Mucosa of rectum (tissue), 2 donors: ENCODE results near the gene KXD1.
"Not testable (repeated sequence)": the region's sequence is repeated elsewhere in the genome, so short reads cannot be mapped to it uniquely, and the experiment has no call there.

ENCODE experiments used
- H3K27ac ChIP-seq, 2 donors: one replicate each; pipeline ENCODE4 v1.7.0; 2013; ENCODE audit warnings: inconsistent platforms in 2 of 2, low read depth in 2 of 2, low read length in 2 of 2
- H3K27me3 ChIP-seq, 2 donors: one replicate each; pipeline ENCODE4 v1.7.0; 2013; ENCODE audit warnings: low read length in 2 of 2; ENCODE audit not compliant: control insufficient read depth in 2 of 2, insufficient read depth in 2 of 2
- H3K36me3 ChIP-seq, 2 donors: one replicate each; pipeline ENCODE4 v1.7.0; 2013; ENCODE audit warnings: low read length in 2 of 2; ENCODE audit not compliant: control insufficient read depth in 2 of 2, insufficient read depth in 2 of 2
- H3K4me1 ChIP-seq, 2 donors: one replicate each; pipeline ENCODE4 v1.7.0; 2013; ENCODE audit warnings: low read length in 2 of 2, mild to moderate bottlenecking in 1 of 2; ENCODE audit not compliant: control insufficient read depth in 2 of 2, insufficient read depth in 2 of 2
- H3K4me3 ChIP-seq, 2 donors: one replicate each; pipeline ENCODE4 v1.7.0; 2013; ENCODE audit warnings: low read length in 2 of 2
- H3K9ac ChIP-seq, 2 donors: one replicate each; pipeline ENCODE4 v1.7.0; 2013; ENCODE audit warnings: low read length in 2 of 2, low read depth in 1 of 2, mild to moderate bottlenecking in 1 of 2
- H3K9me3 ChIP-seq, 2 donors: one replicate each; pipeline ENCODE4 v1.7.0; 2013; ENCODE audit warnings: low read length in 2 of 2; ENCODE audit not compliant: control insufficient read depth in 2 of 2
- donor health status: healthy.
- donor health status: Normal muscosa, but diverticular disease.

KXD1 gene

GRCh38 chr19:18533058-18533457 lies 24.6 kb upstream of the KXD1 start:
- Histone ChIP-seq H3K27me3 (no peaks in the 10 kb centered on the region), H3K9ac (no peak overlapping the region), H3K4me1 (no peaks in the 10 kb centered on the region), H3K27ac (no peak overlapping the region), H3K36me3 (peaks cover 22 to 29% of the 10 kb centered on the region in 2 donors), H3K4me3 (no peak overlapping the region), H3K9me3 (no peaks in the 10 kb centered on the region)

DNA sequence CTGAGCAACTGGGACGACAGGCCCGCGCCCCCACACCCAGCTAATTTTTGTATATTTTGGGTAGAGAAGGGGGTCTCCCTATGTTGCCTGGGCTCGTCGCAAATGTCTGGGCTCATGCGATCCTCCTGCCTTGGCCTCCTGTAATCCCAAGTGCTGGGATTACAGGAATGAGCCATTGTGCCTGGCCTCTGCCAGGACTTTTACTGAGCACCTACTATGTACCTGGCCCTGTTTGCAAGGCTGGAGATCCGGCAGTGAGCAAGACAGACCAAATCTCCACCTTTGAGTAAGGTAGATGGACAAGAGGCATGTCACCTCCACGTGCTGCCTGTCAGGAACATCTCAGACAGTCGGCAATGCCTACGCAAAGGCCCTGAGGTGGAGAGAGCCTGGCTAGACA lies 21.2 kb upstream of the KXD1 start:
- Histone ChIP-seq H3K4me1 (no peaks in the 10 kb centered on the region), H3K9ac (no peak overlapping the region), H3K27me3 (no peaks in the 10 kb centered on the region), H3K9me3 (no peaks in the 10 kb centered on the region), H3K36me3 (peaks cover 31 to 48% of the 10 kb centered on the region in 2 donors), H3K4me3 (no peak overlapping the region), H3K27ac (no peak overlapping the region)

GRCh38 chr19:18537431-18537830 lies 20.2 kb upstream of the KXD1 start:
- Histone ChIP-seq H3K4me3 (no peak overlapping the region), H3K27ac (no peak overlapping the region), H3K27me3 (no peaks in the 10 kb centered on the region), H3K9me3 (no peaks in the 10 kb centered on the region), H3K36me3 (peaks cover 23 to 42% of the 10 kb centered on the region in 2 donors), H3K4me1 (peaks cover 4 to 5% of the 10 kb centered on the region in 2 donors), H3K9ac (no peak overlapping the region)

GRCh38 chr19:18538115-18538514 lies 19.6 kb upstream of the KXD1 start:
- Histone ChIP-seq H3K27ac (no peak overlapping the region), H3K4me1 (peaks cover 6 to 7% of the 10 kb centered on the region in 2 donors), H3K4me3 (no peak overlapping the region), H3K9ac (no peak overlapping the region), H3K36me3 (peaks cover 19 to 35% of the 10 kb centered on the region in 2 donors), H3K9me3 (no peaks in the 10 kb centered on the region), H3K27me3 (no peaks in the 10 kb centered on the region)

- H3K27ac ChIP-seq, result no peak overlapping the region
- H3K4me1 ChIP-seq, result peaks cover 13% of the 10 kb centered on the region in 2 donors
- H3K9ac ChIP-seq, result no peak overlapping the region
- no peaks in the 10 kb centered on the region for H3K27me3 ChIP-seq
- H3K9me3 ChIP-seq, result no peaks in the 10 kb centered on the region
- peaks cover 19 to 34% of the 10 kb centered on the region in 2 donors for H3K36me3 ChIP-seq
- no peak overlapping the region for H3K4me3 ChIP-seq
Measured at GRCh38 chr19:18539372-18539771, 18.3 kb upstream of the KXD1 start.

DNA sequence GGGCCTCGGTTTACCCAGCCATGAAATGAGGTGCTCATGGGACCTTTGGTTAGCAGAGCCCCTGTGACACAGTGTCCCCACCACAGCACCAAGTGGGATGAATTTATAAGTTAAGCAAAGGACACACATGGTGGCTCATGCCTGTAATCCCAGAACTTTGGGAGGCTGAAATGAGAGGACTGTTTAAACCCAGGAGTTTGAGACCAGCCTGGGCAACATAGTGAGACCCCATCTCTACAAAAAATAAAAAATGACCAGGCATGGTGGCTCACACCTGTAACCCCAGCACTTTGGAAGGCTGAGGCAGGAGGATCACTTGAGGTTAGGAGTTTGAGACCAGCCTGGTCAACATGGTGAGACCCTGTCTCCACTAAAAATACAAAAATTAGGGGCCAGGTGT lies 17.5 kb upstream of the KXD1 start:
- not testable (repeated sequence) for H3K4me3 ChIP-seq, H3K9ac ChIP-seq, H3K27me3 ChIP-seq, H3K27ac ChIP-seq, H3K9me3 ChIP-seq
- Histone ChIP-seq H3K4me1 (peaks cover 13% of the 10 kb centered on the region in 2 donors), H3K36me3 (peaks cover 19 to 34% of the 10 kb centered on the region in 2 donors)

DNA sequence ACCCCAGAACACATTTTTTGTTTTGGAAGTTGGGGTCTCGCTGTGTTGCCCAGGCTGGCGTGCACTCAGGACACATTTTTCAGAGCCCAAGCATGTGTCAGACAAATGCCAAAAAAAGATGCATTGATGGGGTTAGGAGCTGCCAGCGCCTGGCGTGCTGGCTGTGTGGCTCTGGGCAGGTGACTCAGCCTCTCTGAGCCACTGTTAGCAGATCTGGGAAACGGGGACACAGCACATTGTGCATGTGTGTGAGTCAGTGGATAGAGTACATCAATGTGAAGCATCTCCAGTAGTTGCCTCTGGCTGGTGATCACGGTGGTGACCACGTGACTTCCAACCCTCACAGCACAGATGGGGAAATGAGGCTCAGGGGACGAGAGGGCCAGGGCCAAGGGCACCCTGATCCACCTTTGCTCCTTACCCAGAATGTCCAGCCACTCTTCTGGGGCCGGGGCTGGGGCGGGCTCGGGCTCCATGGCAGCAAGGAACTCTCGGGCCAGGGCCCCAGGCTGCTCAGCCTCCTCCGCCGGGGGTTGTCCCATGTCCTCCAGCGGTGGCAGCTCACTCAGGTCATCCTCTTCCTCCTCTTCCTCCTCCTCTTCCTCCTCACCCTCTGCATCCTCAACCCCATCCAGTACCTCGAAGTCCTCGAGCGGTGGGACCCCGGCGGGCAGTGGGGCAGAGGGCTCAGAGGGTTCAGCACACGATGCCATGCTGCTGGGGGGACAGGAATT lies 16.2 kb upstream of the KXD1 start:
- H3K36me3 ChIP-seq, result peaks cover 19 to 32% of the 10 kb centered on the region in 2 donors
- no peak overlapping the region for H3K9ac ChIP-seq
- no peak overlapping the region for H3K4me3 ChIP-seq
- no peaks in the 10 kb centered on the region for H3K27me3 ChIP-seq
- H3K4me1 ChIP-seq, result peaks cover 13% of the 10 kb centered on the region in 2 donors
- H3K9me3 ChIP-seq, result no peaks in the 10 kb centered on the region
- H3K27ac ChIP-seq, result no peak overlapping the region

GRCh38 chr19:18541992-18542940 lies 15.4 kb upstream of the KXD1 start:
- Histone ChIP-seq H3K27me3 (no peaks in the 10 kb centered on the region), H3K4me1 (peaks cover 13% of the 10 kb centered on the region in 2 donors), H3K27ac (peak overlapping the region; percentile 55 to 56), H3K9me3 (no peaks in the 10 kb centered on the region), H3K4me3 (peak overlapping the region; percentile 69 to 78), H3K9ac (peak overlapping the region; percentile 72 to 81), H3K36me3 (peaks cover 14 to 26% of the 10 kb centered on the region in 2 donors)

GRCh38 chr19:18542941-18543813 lies 14.5 kb upstream of the KXD1 start, which contains the start of gene FKBP8:
Gene FKBP8 (minus strand): TSS chr19:18543573. CDS start chr19:18541970, 1,603 bp downstream.
- H3K27me3 ChIP-seq, result no peaks in the 10 kb centered on the region
- peak within 1 kb of the TSS; percentile 72 to 81 for H3K9ac ChIP-seq
- H3K9me3 ChIP-seq, result no peaks in the 10 kb centered on the region
- H3K36me3 ChIP-seq, result peaks cover 8 to 18% of the 10 kb centered on the region in 2 donors
- peak within 1 kb of the TSS; percentile 69 to 78 for H3K4me3 ChIP-seq
- peaks cover 13% of the 10 kb centered on the region in 2 donors for H3K4me1 ChIP-seq
- H3K27ac ChIP-seq, result peak within 1 kb of the TSS; percentile 67 to 70
